Caki2 (cell line): ENCODE measurements around the gene DHX29. TPM values are rescaled to one million over a fixed set of nuclear protein-coding genes. Genes with fewer than 3 reads are reported as not detected.

ENCODE experiments used
- DNase-seq: peaks from one replicate; pipeline ENCODE4 v3.0.0-alpha.2; 2015; ENCODE audit warnings: low read depth
- in situ Hi-C: cut with HindIII; loops from 2 replicates; pipeline ENCODE4 v1.10.0; 2016; ENCODE audit warnings: low sequenced_read_pairs, low pct_unique_long_range_greater_than_20kb, mixed read lengths
- total RNA-seq: library from RNA; depleted of rRNA; stranded (reverse); fragments of >200 nt; shearing (Covaris generic); gene quantifications from 2 replicates; pipeline ENCODE4 v1.2.3, GENCODE V29; 2014; ENCODE audit warnings: low replicate concordance

Gene DHX29
- total RNA-seq, 1 experiment from 2014 or later = 5.1 TPM

- no peak for DNase-seq
- in situ Hi-C loops = no loop called here
These were observed 65.7 kb downstream of the DHX29 start for GRCh38 chr5:55241746-55242145.

GRCh38 chr5:55236800-55237199 is 70.7 kb downstream of the DHX29 start:
- DNase-seq = no peak
- in situ Hi-C loops = no loop called here

GRCh38 chr5:55234121-55234700 is 73.3 kb downstream of the DHX29 start:
- peak; percentile 64 for DNase-seq
- in situ Hi-C loops = no loop called here

GRCh38 chr5:55232985-55233928 is 74.2 kb downstream of the DHX29 start, which contains the start of gene CCNO:
TSS of gene CCNO (minus strand) at chr5:55233608. CDS start at chr5:55233523, 85 bp downstream.
- peak; percentile 91 for DNase-seq
- in situ Hi-C loops = no loop called here

GRCh38 chr5:55232271-55232984 is 75.1 kb downstream of the DHX29 start:
- in situ Hi-C loops = no loop called here
- DNase-seq = peak; percentile 51

- no peak for DNase-seq
- in situ Hi-C loops = no loop called here
These were observed 75.6 kb downstream of the DHX29 start for GRCh38 chr5:55231919-55232270.

GRCh38 chr5:55231029-55231918 is 76.2 kb downstream of the DHX29 start:
- in situ Hi-C loops = no loop called here

GRCh38 chr5:55230086-55230629 is 77.3 kb downstream of the DHX29 start:
- in situ Hi-C loops = no loop called here
- no peak for DNase-seq

More at GRCh38 chr5:55231029-55231918, 76.2 kb downstream of the DHX29 start:
- DNase-seq = no peak

GRCh38 chr5:55227664-55228430 is 79.6 kb downstream of the DHX29 start:
- no peak for DNase-seq
- in situ Hi-C loops = no loop called here

- DNase-seq = peak; percentile 79
- in situ Hi-C loops = no loop called here
These were observed 80.4 kb downstream of the DHX29 start, which contains the start of gene MCIDAS for GRCh38 chr5:55226934-55227663. TSS of gene MCIDAS (minus strand) at chr5:55227315. CDS start at chr5:55227138, 177 bp downstream.

- DNase-seq = peak; percentile 81
- in situ Hi-C loops = no loop called here
These were observed 81.2 kb downstream of the DHX29 start for GRCh38 chr5:55226027-55226933.

GRCh38 chr5:55225346-55225745 is 82.1 kb downstream of the DHX29 start:
- in situ Hi-C loops = no loop called here
- DNase-seq = no peak

- in situ Hi-C loops = no loop called here
- DNase-seq = no peak
These were observed 83.7 kb downstream of the DHX29 start for GRCh38 chr5:55223812-55224240.

- in situ Hi-C loops = no loop called here
- DNase-seq = no peak
These were observed 84.3 kb downstream of the DHX29 start for GRCh38 chr5:55222985-55223811.
